Measurements from ENCODE around the gene CTRB1.
"Not testable (repeated sequence)": the region's sequence is repeated elsewhere in the genome, so short reads cannot be mapped to it uniquely, and the experiment has no call there.

Gene CTRB1

GRCh38 chr16:75205961-75206748, 12.6 kb upstream of the CTRB1 start:
- peaks cover 15% of the 10 kb centered on the region; the same call in 1 of the 2 replicates for H3K27me3 ChIP-seq (ENCODE audit: low read depth, low read length)
- H3K27ac ChIP-seq (ENCODE audit: low read length) = not testable (repeated sequence)

GRCh38 chr16:75206749-75207451, 11.9 kb upstream of the CTRB1 start, which contains the start of gene CTRB2:
Gene CTRB2, minus strand, starts transcription at chr16:75207161. Its CDS starts 20 bp downstream, at chr16:75207141.
- Histone ChIP-seq H3K9ac (ENCODE audit: low read length) (peak within 1 kb of the TSS; percentile 36; the same call in 1 of the 2 replicates), H3K4me1 (ENCODE audit: low read length) (peaks cover 23% of the 10 kb centered on the region), H2AFZ (ENCODE audit: low read depth, low read length) (peak within 1 kb of the TSS; percentile 29; the same call in 1 of the 2 replicates), H3K27ac (ENCODE audit: low read length) (no peak within 1 kb of the TSS), H3K27me3 (ENCODE audit: low read depth, low read length) (peaks cover 14% of the 10 kb centered on the region; the same call in 1 of the 2 replicates), H3K79me2 (ENCODE audit: low read length) (no peaks in the 10 kb centered on the region), H3K9me3 (ENCODE audit: insufficient read depth, low read length) (no peaks in the 10 kb centered on the region), H3K4me3 (ENCODE audit: low read length) (peak within 1 kb of the TSS; percentile 62), H3K36me3 (replicated peaks; ENCODE audit: low read depth, low read length) (no peaks in the 10 kb centered on the region), H3K4me2 (ENCODE audit: low read length) (peak within 1 kb of the TSS; percentile 92), H4K20me1 (ENCODE audit: insufficient read depth, low read length) (no peaks in the 10 kb centered on the region)
- no peak for TF ChIP-seq EZH2phosphoT487 (IDR thresholded peaks at IDR 0.05; ENCODE audit: low read depth)
- TF ChIP-seq CTCF (IDR thresholded peaks at IDR 0.05; ENCODE audit: low read depth, low read length) = no peak

More at GRCh38 chr16:75205961-75206748, 12.6 kb upstream of the CTRB1 start:
- Histone ChIP-seq H3K4me2 (ENCODE audit: low read length) (peak overlapping the region; percentile 92), H3K9ac (ENCODE audit: low read length) (peak overlapping the region; percentile 36; the same call in 1 of the 2 replicates), H3K4me1 (ENCODE audit: low read length) (peaks cover 31% of the 10 kb centered on the region), H3K4me3 (ENCODE audit: low read length) (peak overlapping the region; percentile 62), H2AFZ (ENCODE audit: low read depth, low read length) (peak overlapping the region; percentile 29; the same call in 1 of the 2 replicates)
- not testable (repeated sequence) for H3K36me3 ChIP-seq (replicated peaks; ENCODE audit: low read depth, low read length); H3K9me3 ChIP-seq (ENCODE audit: insufficient read depth, low read length); H4K20me1 ChIP-seq (ENCODE audit: insufficient read depth, low read length); H3K79me2 ChIP-seq (ENCODE audit: low read length)

GRCh38 chr16:75207831-75208230, 11.0 kb upstream of the CTRB1 start:
- no peak overlapping the region for H3K27ac ChIP-seq (ENCODE audit: low read length)
- H2AFZ ChIP-seq (ENCODE audit: low read depth, low read length) = no peak overlapping the region; the same call in 1 of the 2 replicates
- H3K27me3 ChIP-seq (ENCODE audit: low read depth, low read length) = peaks cover 12% of the 10 kb centered on the region; the same call in 1 of the 2 replicates
- H3K36me3 ChIP-seq (replicated peaks; ENCODE audit: low read depth, low read length) = no peaks in the 10 kb centered on the region
- H3K79me2 ChIP-seq (ENCODE audit: low read length) = no peaks in the 10 kb centered on the region
- no peaks in the 10 kb centered on the region for H3K9me3 ChIP-seq (ENCODE audit: insufficient read depth, low read length)
- no peak overlapping the region for H3K4me3 ChIP-seq (ENCODE audit: low read length)
- no peak overlapping the region for H3K9ac ChIP-seq (ENCODE audit: low read length)
- H3K4me2 ChIP-seq (ENCODE audit: low read length) = no peak overlapping the region
- peaks cover 23% of the 10 kb centered on the region for H3K4me1 ChIP-seq (ENCODE audit: low read length)
- H4K20me1 ChIP-seq (ENCODE audit: insufficient read depth, low read length) = no peaks in the 10 kb centered on the region
- TF ChIP-seq CTCF (IDR thresholded peaks at IDR 0.05; ENCODE audit: low read depth, low read length) (no peak), EZH2phosphoT487 (IDR thresholded peaks at IDR 0.05; ENCODE audit: low read depth) (no peak)

GRCh38 chr16:75208242-75208825, 10.5 kb upstream of the CTRB1 start:
- Histone ChIP-seq H3K4me3 (ENCODE audit: low read length) (no peak overlapping the region), H3K9me3 (ENCODE audit: insufficient read depth, low read length) (no peaks in the 10 kb centered on the region), H3K36me3 (replicated peaks; ENCODE audit: low read depth, low read length) (no peaks in the 10 kb centered on the region), H3K27ac (ENCODE audit: low read length) (no peak overlapping the region), H4K20me1 (ENCODE audit: insufficient read depth, low read length) (no peaks in the 10 kb centered on the region), H3K79me2 (ENCODE audit: low read length) (no peaks in the 10 kb centered on the region), H2AFZ (ENCODE audit: low read depth, low read length) (no peak overlapping the region; the same call in 1 of the 2 replicates), H3K27me3 (ENCODE audit: low read depth, low read length) (peaks cover 10% of the 10 kb centered on the region; the same call in 1 of the 2 replicates), H3K4me2 (ENCODE audit: low read length) (no peak overlapping the region), H3K9ac (ENCODE audit: low read length) (no peak overlapping the region), H3K4me1 (ENCODE audit: low read length) (peaks cover 23% of the 10 kb centered on the region)
- TF ChIP-seq CTCF (IDR thresholded peaks at IDR 0.05; ENCODE audit: low read depth, low read length) (no peak), EZH2phosphoT487 (IDR thresholded peaks at IDR 0.05; ENCODE audit: low read depth) (no peak)
